Activated naive CD8-positive, alpha-beta T cell treated with anti-CD3 and anti-CD28 coated beads, Interleukin-2, amount 10 ng/mL, durations not matched to agents 7 days and 5 days (primary cell): ENCODE data around the gene CATSPER1. TPM values are rescaled to one million over a fixed set of nuclear protein-coding genes. Genes with fewer than 3 reads are reported as not detected.
"Not testable (repeated sequence)": the region's sequence is repeated elsewhere in the genome, so short reads cannot be mapped to it uniquely, and the experiment has no call there.

Experiments
- ATAC-seq: fragments of 150-1000 bp; cut with Tn5 transposase; one replicate; pipeline ENCODE4 v1.10.0; 2021; ENCODE audit warnings: low read depth, moderate library complexity
- POLR2A ChIA-PET: fragments of 350-600 bp; sonication (Branson Sonifier 250); formaldehyde crosslinking; loops from one replicate; lab custom pipeline; 2021; ENCODE audit warnings: antibody characterized with exemption; lab: Charles Lee
- DNase-seq: peaks from one replicate; pipeline ENCODE4 v3.0.0; 2021
- H3K27ac Mint-ChIP-seq: one replicate; pipeline ENCODE4 v1.8.0; 2022; ENCODE audit warnings: mild to moderate bottlenecking, mixed read lengths
- H3K27me3 Mint-ChIP-seq: one replicate; pipeline ENCODE4 v1.8.0; 2022; ENCODE audit warnings: mild to moderate bottlenecking, moderate library complexity, mixed read lengths
- H3K36me3 Mint-ChIP-seq: one replicate; pipeline ENCODE4 v1.8.0; 2021; ENCODE audit warnings: mild to moderate bottlenecking, mixed read lengths
- H3K4me1 Mint-ChIP-seq: one replicate; pipeline ENCODE4 v1.8.0; 2021; ENCODE audit warnings: mixed read lengths
- H3K4me3 Mint-ChIP-seq: one replicate; pipeline ENCODE4 v1.8.0; 2022; ENCODE audit warnings: mild to moderate bottlenecking, moderate library complexity, mixed read lengths
- H3K9me3 Mint-ChIP-seq: one replicate; pipeline ENCODE4 v1.8.0; 2021; ENCODE audit warnings: mixed read lengths
- total RNA-seq, 2 experiments: library from RNA; stranded (reverse); gene quantifications; one replicate each; pipeline ENCODE4 v1.2.3, GENCODE V29; 2021

Gene CATSPER1
- total RNA-seq, 2 experiments from 2014 or later, result not detected

GRCh38 chr11:66012946-66013761 is 13.1 kb downstream of the CATSPER1 start:
- POLR2A ChIA-PET, result interaction anchor here (1.2 kb wide), 1 partner anchor 11 kb away, joined by 5 read pairs; the partner anchor contains the start of genes BANF1 and EIF1AD
- Mint-ChIP-seq H3K9me3 (no peaks in the 10 kb centered on the region), H3K27me3 (peaks cover 26% of the 10 kb centered on the region), H3K27ac (no peak overlapping the region), H3K36me3 (no peaks in the 10 kb centered on the region), H3K4me3 (no peak overlapping the region), H3K4me1 (peaks cover under 1% of the 10 kb centered on the region)
- no peak for ATAC-seq
- DNase-seq, result no peak

GRCh38 chr11:66012371-66012945 is 13.8 kb downstream of the CATSPER1 start:
- Mint-ChIP-seq H3K36me3 (no peaks in the 10 kb centered on the region), H3K27ac (no peak overlapping the region), H3K4me1 (peaks cover 4% of the 10 kb centered on the region)

GRCh38 chr11:66011785-66012303 is 14.4 kb downstream of the CATSPER1 start, which contains the start of gene CST6:
CST6 (plus strand) TSS chr11:66012008; CDS start chr11:66012045, 37 bp downstream.
- POLR2A ChIA-PET, result interaction anchor here (1.3 kb wide), 1 partner anchor 9 kb away, joined by 12 read pairs; the partner anchor contains the start of genes BANF1 and EIF1AD
- Mint-ChIP-seq H3K36me3 (no peaks in the 10 kb centered on the region), H3K9me3 (no peaks in the 10 kb centered on the region), H3K27ac (no peak within 1 kb of the TSS), H3K4me3 (no peak within 1 kb of the TSS), H3K4me1 (peaks cover 4% of the 10 kb centered on the region), H3K27me3 (peaks cover 26% of the 10 kb centered on the region)
- no peak for DNase-seq
- no peak for ATAC-seq

More at GRCh38 chr11:66012371-66012945, 13.8 kb downstream of the CATSPER1 start:
- POLR2A ChIA-PET, result no interaction called here
- DNase-seq, result no peak
- no peak for ATAC-seq
- no peaks in the 10 kb centered on the region for H3K9me3 Mint-ChIP-seq
- H3K27me3 Mint-ChIP-seq, result peaks cover 26% of the 10 kb centered on the region
- no peak overlapping the region for H3K4me3 Mint-ChIP-seq

GRCh38 chr11:66011239-66011784 is 15.0 kb downstream of the CATSPER1 start:
- Mint-ChIP-seq H3K36me3 (no peaks in the 10 kb centered on the region), H3K27ac (no peak overlapping the region)
- no peak for ATAC-seq

GRCh38 chr11:66010036-66010435 is 16.2 kb downstream of the CATSPER1 start:
- H3K4me1 Mint-ChIP-seq, H3K36me3 Mint-ChIP-seq, H3K4me3 Mint-ChIP-seq, POLR2A ChIA-PET, H3K27ac Mint-ChIP-seq, H3K9me3 Mint-ChIP-seq, ATAC-seq, DNase-seq: not testable (repeated sequence)
- H3K27me3 Mint-ChIP-seq, result peaks cover 26% of the 10 kb centered on the region

More at GRCh38 chr11:66011239-66011784, 15.0 kb downstream of the CATSPER1 start:
- H3K9me3 Mint-ChIP-seq, result no peaks in the 10 kb centered on the region
- H3K27me3 Mint-ChIP-seq, result peaks cover 26% of the 10 kb centered on the region
- H3K4me3 Mint-ChIP-seq, result no peak overlapping the region
- POLR2A ChIA-PET, result interaction anchor here (0.5 to 1.3 kb wide), 2 partner anchors 9 to 36 kb away, joined by 3 to 12 read pairs; partner anchors contain the start of genes BANF1 and EIF1AD
- DNase-seq, result no peak
- peaks cover 5% of the 10 kb centered on the region for H3K4me1 Mint-ChIP-seq

- DNase-seq (no peak), ATAC-seq (no peak)
- Mint-ChIP-seq H3K27me3 (peaks cover 25% of the 10 kb centered on the region), H3K4me1 (peaks cover 6% of the 10 kb centered on the region), H3K27ac (no peak overlapping the region), H3K36me3 (peaks cover under 1% of the 10 kb centered on the region), H3K4me3 (no peak overlapping the region), H3K9me3 (no peaks in the 10 kb centered on the region)
- POLR2A ChIA-PET, result interaction anchor here (0.6 to 0.7 kb wide), 2 partner anchors 125 to 149 kb away, joined by 3 read pairs; no protein-coding TSS in a partner anchor
Observed at GRCh38 chr11:66008468-66009101, 17.7 kb downstream of the CATSPER1 start.

- H3K36me3 Mint-ChIP-seq, result peaks cover 2% of the 10 kb centered on the region
- H3K27ac Mint-ChIP-seq, result no peak overlapping the region
- DNase-seq (no peak), ATAC-seq (no peak)
- POLR2A ChIA-PET, result no interaction called here
- no peak overlapping the region for H3K4me3 Mint-ChIP-seq
- H3K9me3 Mint-ChIP-seq, result no peaks in the 10 kb centered on the region
- H3K27me3 Mint-ChIP-seq, result peaks cover 20% of the 10 kb centered on the region
- peaks cover 11% of the 10 kb centered on the region for H3K4me1 Mint-ChIP-seq
Observed at GRCh38 chr11:66008095-66008467, 18.2 kb downstream of the CATSPER1 start.

GRCh38 chr11:66007201-66007634 is 19.1 kb downstream of the CATSPER1 start:
- ATAC-seq (no peak), DNase-seq (no peak)
- POLR2A ChIA-PET, result no interaction called here
- H3K9me3 Mint-ChIP-seq, result no peaks in the 10 kb centered on the region
- peaks cover 3% of the 10 kb centered on the region for H3K36me3 Mint-ChIP-seq
- H3K4me1 Mint-ChIP-seq, result peaks cover 12% of the 10 kb centered on the region
- H3K27ac Mint-ChIP-seq, result no peak overlapping the region
- H3K27me3 Mint-ChIP-seq, result peaks cover 16% of the 10 kb centered on the region
- no peak overlapping the region for H3K4me3 Mint-ChIP-seq

GRCh38 chr11:66006891-66007176 is 19.4 kb downstream of the CATSPER1 start:
- Mint-ChIP-seq H3K36me3 (peaks cover 5% of the 10 kb centered on the region), H3K4me3 (no peak overlapping the region), H3K27ac (no peak overlapping the region), H3K4me1 (peaks cover 12% of the 10 kb centered on the region), H3K9me3 (no peaks in the 10 kb centered on the region), H3K27me3 (peaks cover 15% of the 10 kb centered on the region)
- no peak for ATAC-seq
- no peak for DNase-seq
- POLR2A ChIA-PET, result no interaction called here

- H3K4me3 Mint-ChIP-seq, result no peak overlapping the region
- H3K36me3 Mint-ChIP-seq, result peaks cover 7% of the 10 kb centered on the region
- no peaks in the 10 kb centered on the region for H3K9me3 Mint-ChIP-seq
- POLR2A ChIA-PET, result no interaction called here
- no peak for ATAC-seq
- peaks cover 11% of the 10 kb centered on the region for H3K27me3 Mint-ChIP-seq
- H3K4me1 Mint-ChIP-seq, result peaks cover 12% of the 10 kb centered on the region
- H3K27ac Mint-ChIP-seq, result no peak overlapping the region
- DNase-seq, result no peak
Observed at GRCh38 chr11:66006134-66006890, 20.0 kb downstream of the CATSPER1 start.

- H3K27ac Mint-ChIP-seq, result no peak overlapping the region
- no peaks in the 10 kb centered on the region for H3K27me3 Mint-ChIP-seq
- ATAC-seq, result no peak
- no peak for DNase-seq
- no peaks in the 10 kb centered on the region for H3K9me3 Mint-ChIP-seq
- H3K4me1 Mint-ChIP-seq, result peaks cover 25% of the 10 kb centered on the region
- H3K36me3 Mint-ChIP-seq, result peaks cover 17% of the 10 kb centered on the region
- peak overlapping the region; percentile 100 for H3K4me3 Mint-ChIP-seq
- POLR2A ChIA-PET, result no interaction called here
Observed at GRCh38 chr11:66004186-66004585, 22.1 kb downstream of the CATSPER1 start.

GRCh38 chr11:66003291-66003690 is 23.0 kb downstream of the CATSPER1 start:
- peak overlapping the region; percentile 84 for H3K27ac Mint-ChIP-seq
- H3K9me3 Mint-ChIP-seq, result no peaks in the 10 kb centered on the region
- no peak for ATAC-seq
- peaks cover 29% of the 10 kb centered on the region for H3K4me1 Mint-ChIP-seq
- no peak for DNase-seq
- no peaks in the 10 kb centered on the region for H3K27me3 Mint-ChIP-seq
- H3K4me3 Mint-ChIP-seq, result peak overlapping the region; percentile 100
- H3K36me3 Mint-ChIP-seq, result peaks cover 19% of the 10 kb centered on the region
- POLR2A ChIA-PET, result interaction anchor here (0.6 to 1.5 kb wide), 9 partner anchors 13 to 291 kb away, joined by 3 to 19 read pairs (median 5); partner anchors contain the start of genes CCDC85B, FIBP, KAT5 and SF3B2
